Panc1 (cell line): ENCODE measurements around the gene ST3GAL5. TPM values are rescaled to one million over a fixed set of nuclear protein-coding genes. Genes with fewer than 3 reads are reported as not detected.

Experiments used
- ATAC-seq: fragments of 200-7000 bp; cut with Tn5 transposase; 2 replicates; pipeline ENCODE4 v1.9.1; 2020; ENCODE audit warnings: mild to moderate bottlenecking, moderate library complexity
- BruUV-seq: library from RNA; stranded (reverse); fragments of 400-500 nt; replicated peaks from 2 replicates; lab custom pipeline; 2021; lab: Mats Ljungman, UMichigan
- CTCF ChIA-PET: fragments of 300-600 bp; sonication (Branson Sonifier 250); formaldehyde crosslinking; loops from one replicate; lab custom pipeline; 2022; ENCODE audit warnings: antibody characterized with exemption; lab: Charles Lee
- POLR2A ChIA-PET: fragments of 300-600 bp; sonication (Branson Sonifier 250); formaldehyde crosslinking; loops from one replicate; lab custom pipeline; 2022; ENCODE audit warnings: antibody characterized with exemption; lab: Charles Lee
- DNase-seq: peaks from one replicate; pipeline ENCODE4 v3.0.0-alpha.2; 2010; ENCODE audit warnings: low read depth, low spot score
- H3K27ac ChIP-seq: 2 replicates; pipeline ENCODE4 v1.5.1; 2011; ENCODE audit warnings: mild to moderate bottlenecking, low read length, inconsistent platforms
- H3K27me3 ChIP-seq: fragments of 200-500 bp; sonication (Bioruptor generic); 2 replicates; pipeline ENCODE4 v1.6.0; 2014; ENCODE audit warnings: low read length, inconsistent platforms; ENCODE audit not compliant: control insufficient read depth, insufficient read depth
- H3K36me3 ChIP-seq: fragments of 200-500 bp; sonication (Bioruptor generic); 2 replicates; pipeline ENCODE4 v1.5.1; 2014; ENCODE audit warnings: inconsistent platforms, mild to moderate bottlenecking, low read length, moderate library complexity; ENCODE audit not compliant: control insufficient read depth, insufficient read depth
- H3K4me1 ChIP-seq: 2 replicates; pipeline ENCODE4 v1.5.1; 2011; ENCODE audit warnings: inconsistent platforms, mild to moderate bottlenecking, low read length, moderate library complexity; ENCODE audit not compliant: control insufficient read depth, insufficient read depth
- H3K4me3 ChIP-seq, 2 experiments: 2 replicates each; pipeline ENCODE4 v1.5.1; 2011 to 2012; ENCODE audit warnings: low read depth in 2 of 2, low read length in 2 of 2, mild to moderate bottlenecking in 2 of 2, inconsistent platforms in 1 of 2, moderate library complexity in 1 of 2
- H3K9me3 ChIP-seq: fragments of 200-500 bp; sonication (Bioruptor generic); 2 replicates; pipeline ENCODE4 v1.5.1; 2014; ENCODE audit warnings: low read depth, mild to moderate bottlenecking, inconsistent platforms, low read length, moderate library complexity; ENCODE audit not compliant: control insufficient read depth, insufficient read depth
- CTCF ChIP-seq: fragments of 450-650 bp; IDR thresholded peaks from 2 replicates; pipeline ENCODE4 v1.5.1; 2017; ENCODE audit warnings: mild to moderate bottlenecking
- POLR2AphosphoS5 ChIP-seq: IDR thresholded peaks from 2 replicates; pipeline ENCODE4 v1.6.1; 2012; ENCODE audit warnings: mild to moderate bottlenecking, low read depth, low read length, moderate library complexity
- REST ChIP-seq, 2 experiments: IDR thresholded peaks; 2 replicates each; pipeline ENCODE4 v1.6.1; 2011 to 2012; ENCODE audit warnings: low read depth in 2 of 2, control low read depth in 1 of 2, low read length in 1 of 2, mild to moderate bottlenecking in 1 of 2, moderate library complexity in 1 of 2; ENCODE audit not compliant: insufficient read depth in 1 of 2
- SIN3A ChIP-seq: IDR thresholded peaks from 2 replicates; pipeline ENCODE4 v1.6.1; 2012; ENCODE audit warnings: low read depth, mild to moderate bottlenecking, low read length, moderate library complexity, borderline replicate concordance; ENCODE audit not compliant: insufficient read depth
- TCF7L2 ChIP-seq: IDR thresholded peaks from 2 replicates; pipeline ENCODE4 v1.6.1; 2011; ENCODE audit warnings: mild to moderate bottlenecking, low read depth, low read length, inconsistent platforms
- in situ Hi-C: cut with HindIII; loops from 2 replicates; pipeline ENCODE4 v1.10.0; 2016; ENCODE audit warnings: low sequenced_read_pairs, low pct_unique_long_range_greater_than_20kb
- intact Hi-C: fragments of 100-400 bp; cut with micrococcal nuclease; formaldehyde crosslinking; loops from one replicate; pipeline ENCODE4 v1.10.0; 2022; ENCODE audit not compliant: unreplicated experiment
- total RNA-seq: library from RNA; stranded (reverse); gene quantifications from one replicate; pipeline ENCODE4 v1.2.1, GENCODE V29; 2021; ENCODE audit not compliant: unreplicated experiment

Gene ST3GAL5
- total RNA-seq, 1 experiment from 2014 or later: 5.0 TPM

- intact Hi-C loops: no loop called here
- H3K27me3 ChIP-seq: peaks cover 6% of the 10 kb centered on the region; the same call in 1 of the 2 replicates
- H3K4me1 ChIP-seq: no peaks in the 10 kb centered on the region
- no peak overlapping the region for H3K4me3 ChIP-seq
- H3K9me3 ChIP-seq: no peaks in the 10 kb centered on the region
- no peak for TF ChIP-seq REST (IDR thresholded peaks at IDR 0.05; ENCODE audit: insufficient read depth in 1 of 2, low read depth in 2 of 2, low read length in 1 of 2)
- no peak for TF ChIP-seq POLR2AphosphoS5
- TF ChIP-seq SIN3A: no peak
- no peak for TF ChIP-seq TCF7L2
- no peak for TF ChIP-seq CTCF
- ATAC-seq (no peak), DNase-seq (no peak)
- no peak overlapping the region for H3K27ac ChIP-seq
- CTCF ChIA-PET: no interaction called here
- POLR2A ChIA-PET: no interaction called here
- in situ Hi-C loops: no loop called here
- BruUV-seq: no TSS peak
- H3K36me3 ChIP-seq: no peaks in the 10 kb centered on the region
These were observed 16.1 kb downstream of the ST3GAL5 start for GRCh38 chr2:85872536-85873161.

GRCh38 chr2:85871494-85872164, 17.2 kb downstream of the ST3GAL5 start:
- in situ Hi-C loops: no loop called here
- ATAC-seq (no peak), DNase-seq (no peak)
- no peaks in the 10 kb centered on the region for H3K4me1 ChIP-seq
- H3K9me3 ChIP-seq: no peaks in the 10 kb centered on the region
- TF ChIP-seq POLR2AphosphoS5 (no peak), REST (IDR thresholded peaks at IDR 0.05; ENCODE audit: insufficient read depth in 1 of 2, low read depth in 2 of 2, low read length in 1 of 2) (no peak), SIN3A (no peak), CTCF (no peak), TCF7L2 (no peak)
- no TSS peak for BruUV-seq
- H3K27me3 ChIP-seq: peaks cover 4% of the 10 kb centered on the region; the same call in 1 of the 2 replicates
- ChIA-PET CTCF (no interaction called here), POLR2A (no interaction called here)
- H3K36me3 ChIP-seq: no peaks in the 10 kb centered on the region
- H3K27ac ChIP-seq: no peak overlapping the region
- intact Hi-C loops: no loop called here
- H3K4me3 ChIP-seq: no peak overlapping the region
